Activated CD4-positive, CD25-positive, alpha-beta regulatory T cell treated with anti-CD3 and anti-CD28 coated beads, Interleukin-2, amount 50 U/mL, for 72 hours (primary cell): ENCODE measurements around the gene TTC21A.
A peak's percentile ranks its signal among the peaks of the same experiment; 100 is the strongest.

Experiments
- DNase-seq: peaks from one replicate; pipeline ENCODE4 v3.0.0; 2021

Gene TTC21A

DNA sequence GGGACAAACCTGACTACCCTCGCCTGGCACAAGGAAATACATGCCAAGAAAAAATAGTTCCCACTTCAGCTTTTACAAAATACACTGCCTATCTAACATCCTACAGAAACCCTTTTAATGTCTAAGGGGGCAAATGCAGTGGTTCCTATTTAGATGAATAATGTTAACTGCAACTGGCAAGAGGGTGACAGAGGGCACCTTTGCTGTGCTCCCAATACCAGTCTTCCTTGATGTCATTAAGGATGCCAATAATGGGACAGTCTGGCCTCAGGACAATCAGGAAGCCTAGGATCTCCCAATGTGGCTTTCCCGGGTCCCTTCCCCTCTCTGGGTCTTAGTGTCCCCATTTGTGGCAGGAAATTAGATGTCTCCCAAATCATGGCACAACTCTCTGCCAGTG, 32.0 kb downstream of the TTC21A start:
- DNase-seq, result no peak

DNA sequence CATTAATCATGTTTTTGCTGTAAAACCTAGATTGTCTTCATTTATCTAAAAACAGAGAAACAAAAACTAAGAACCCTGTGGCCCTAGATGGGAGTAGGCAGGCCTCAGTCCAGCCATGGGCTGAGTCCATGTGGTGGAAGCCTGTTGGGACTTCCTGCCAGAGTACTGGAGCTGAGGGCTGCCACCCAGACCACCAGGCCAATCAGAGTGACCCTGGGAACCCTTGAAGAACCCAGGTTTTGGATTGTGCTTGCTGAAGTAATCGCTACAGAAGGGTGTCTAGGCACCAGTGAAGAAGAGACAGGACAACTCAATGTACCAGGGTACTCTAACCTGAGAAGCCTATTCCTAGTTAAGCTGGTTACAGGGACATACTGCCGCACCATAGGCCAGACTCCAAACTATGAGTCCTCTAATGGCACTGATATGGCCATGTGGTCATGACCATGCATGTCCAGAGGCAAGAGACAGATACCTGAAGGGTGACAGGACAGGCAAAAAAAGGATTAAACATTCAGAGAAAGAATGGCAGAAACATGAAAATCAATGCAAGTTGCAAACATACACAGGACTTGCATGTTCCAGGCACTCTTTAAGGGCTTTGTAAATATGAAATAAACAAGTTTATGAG, 33.0 kb downstream of the TTC21A start:
- DNase-seq, result no peak

DNA sequence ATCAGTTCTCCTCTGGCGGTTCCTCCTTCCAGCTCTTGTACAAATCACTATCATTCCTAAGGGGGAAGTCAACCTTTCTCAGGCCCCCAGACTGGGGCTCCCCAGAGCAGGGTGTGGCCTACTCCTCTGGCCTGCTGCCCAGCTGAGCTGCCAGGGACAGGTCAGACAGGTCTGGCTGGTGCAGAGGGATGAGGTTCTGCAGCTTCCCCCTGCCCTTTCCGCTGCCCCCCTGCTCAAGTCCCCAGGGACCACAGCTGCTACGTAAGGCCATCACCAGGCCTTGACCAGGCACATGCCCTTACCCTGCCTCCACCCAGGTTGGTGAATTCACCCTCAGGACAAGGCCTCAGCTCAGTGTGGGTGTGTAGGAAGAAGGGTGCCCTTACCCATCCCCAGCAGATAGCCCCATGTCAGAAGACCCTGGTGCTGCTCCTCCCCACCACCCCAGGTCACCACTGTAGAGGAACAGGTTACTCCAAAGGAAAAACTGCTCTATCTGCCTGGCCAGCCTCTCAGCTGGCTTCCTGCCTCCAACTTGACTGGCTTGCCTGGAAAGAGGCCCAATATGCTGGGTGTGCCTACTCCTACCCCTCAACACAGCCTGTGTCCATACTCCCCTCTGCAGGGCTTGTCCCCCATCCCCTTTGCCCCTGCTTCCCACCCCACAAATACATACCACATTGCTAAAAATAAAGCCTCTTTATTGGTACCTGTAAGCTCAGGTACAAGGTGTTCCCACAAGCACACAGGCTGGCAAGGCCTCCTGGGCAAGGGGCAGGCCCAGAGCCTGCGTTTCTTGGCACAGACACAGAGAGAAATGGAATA, 33.9 kb downstream of the TTC21A start:
- no peak for DNase-seq

- no peak for DNase-seq
Observed at GRCh38 chr3:39142067-39142466, 34.6 kb downstream of the TTC21A start.

GRCh38 chr3:39143051-39143885, 35.8 kb downstream of the TTC21A start:
- DNase-seq, result no peak

- DNase-seq, result no peak
Observed at GRCh38 chr3:39144095-39144747, 36.7 kb downstream of the TTC21A start.

- DNase-seq, result no peak
Observed at GRCh38 chr3:39144748-39145380, 37.4 kb downstream of the TTC21A start.

DNA sequence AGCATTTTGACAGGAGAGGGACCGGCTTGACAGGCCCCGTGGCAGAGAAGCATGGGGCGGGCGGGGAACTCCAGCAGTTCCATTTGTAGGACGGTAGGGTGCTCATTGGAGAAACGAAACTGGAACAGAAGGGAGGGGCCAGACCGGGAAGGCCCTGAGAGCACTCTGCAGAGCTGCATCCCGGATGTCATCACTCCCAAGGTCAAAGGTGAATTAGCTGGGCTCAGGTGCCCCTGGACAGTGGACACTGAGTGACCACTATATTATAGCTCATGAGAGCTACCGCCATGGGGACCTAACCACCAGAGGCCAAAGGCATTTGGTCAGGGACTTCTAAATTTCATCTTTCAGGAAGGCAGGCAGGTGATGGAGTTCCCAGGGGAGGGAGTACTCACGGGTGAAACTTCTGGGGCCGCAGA, 38.6 kb downstream of the TTC21A start:
- DNase-seq, result no peak

GRCh38 chr3:39146611-39147591, 39.4 kb downstream of the TTC21A start:
- no peak for DNase-seq

- DNase-seq, result peak; percentile 32
Observed at GRCh38 chr3:39147711-39148434, 40.4 kb downstream of the TTC21A start.

DNA sequence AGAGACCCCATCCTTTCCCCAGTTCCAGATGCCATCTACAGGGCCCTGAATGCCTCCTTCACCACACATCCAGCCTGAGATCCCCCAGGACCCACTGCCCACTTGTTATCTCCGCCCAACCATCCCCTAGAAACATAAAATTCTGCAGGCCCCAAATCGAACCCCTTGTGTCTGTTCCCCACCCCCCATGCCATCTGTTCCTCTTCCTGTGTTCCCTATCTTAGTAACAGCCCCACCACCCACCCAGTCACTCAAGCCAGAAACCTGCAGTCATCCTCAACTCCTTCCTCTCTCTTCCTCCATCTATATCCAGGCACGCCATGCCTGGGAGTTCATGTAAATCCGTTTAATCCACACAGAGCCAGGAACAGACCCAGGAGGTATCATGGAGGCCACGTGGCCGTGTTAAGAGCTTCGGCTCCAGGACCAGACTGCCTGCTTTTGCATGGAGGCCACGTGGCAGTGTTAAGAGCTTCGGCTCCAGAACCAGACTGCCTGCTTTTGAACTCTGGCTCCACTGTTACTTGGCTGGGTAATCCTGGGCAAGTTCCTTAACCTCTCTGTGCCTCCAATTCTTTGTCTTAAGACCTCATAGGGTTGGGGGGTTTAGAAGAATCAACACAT, 41.1 kb downstream of the TTC21A start:
- peak; percentile 28 for DNase-seq

DNA sequence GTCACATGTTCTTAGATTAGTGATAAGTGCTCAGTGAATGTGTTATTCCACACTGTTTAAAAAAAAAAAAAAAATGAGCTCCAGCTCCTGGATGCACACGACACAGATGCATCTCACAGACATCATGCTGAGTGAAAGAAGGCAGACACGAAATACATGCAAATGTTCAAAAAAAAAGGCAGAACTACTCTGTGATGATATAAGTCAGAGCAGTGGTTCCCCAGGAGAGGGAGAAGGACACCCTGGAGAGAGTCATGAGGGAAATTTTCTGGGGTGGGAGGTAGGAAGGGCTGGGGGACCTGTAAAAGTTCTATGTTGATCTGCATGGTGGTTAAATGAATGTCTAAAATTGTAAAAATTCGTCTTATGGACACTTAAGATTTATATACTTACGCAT, 41.6 kb downstream of the TTC21A start:
- DNase-seq, result peak; percentile 2

- peak; percentile 17 for DNase-seq
Observed at GRCh38 chr3:39149498-39150147, 42.1 kb downstream of the TTC21A start.

DNA sequence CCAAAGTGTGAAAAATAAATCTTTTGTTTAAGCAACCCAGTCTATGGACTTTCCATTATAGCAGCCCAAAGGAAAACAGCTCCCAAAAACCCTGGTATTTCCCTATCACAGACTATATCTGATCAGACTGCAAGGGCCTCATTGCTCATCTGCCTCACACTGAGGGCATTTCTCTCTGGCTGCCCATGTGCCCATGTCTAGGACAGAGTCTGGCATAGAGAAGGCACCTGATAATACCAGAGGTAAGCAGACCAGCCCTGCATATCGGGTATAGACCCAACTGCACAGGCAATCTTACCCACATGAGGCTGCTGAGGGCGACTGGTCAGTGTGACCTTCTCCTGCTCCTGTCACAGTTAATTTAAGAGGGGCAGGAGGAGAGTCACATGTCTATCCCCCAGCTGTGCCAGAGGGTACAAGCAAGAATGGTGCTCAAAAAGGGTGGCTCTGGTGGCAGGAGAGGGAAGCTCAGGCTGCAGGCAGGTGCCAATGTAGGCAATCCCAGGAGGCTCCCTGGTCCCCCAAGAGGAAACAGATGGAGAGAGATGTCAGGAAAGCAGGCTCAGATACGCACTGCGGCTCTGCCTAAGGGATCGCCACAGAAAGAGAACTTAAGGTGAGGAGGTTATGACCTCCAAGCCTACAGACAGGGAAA, 42.8 kb downstream of the TTC21A start:
- peak; percentile 24 for DNase-seq

GRCh38 chr3:39150803-39151631, 43.5 kb downstream of the TTC21A start:
- DNase-seq, result peak; percentile 50

- DNase-seq, result no peak
Observed at GRCh38 chr3:39153977-39154279, 46.4 kb downstream of the TTC21A start.

DNA sequence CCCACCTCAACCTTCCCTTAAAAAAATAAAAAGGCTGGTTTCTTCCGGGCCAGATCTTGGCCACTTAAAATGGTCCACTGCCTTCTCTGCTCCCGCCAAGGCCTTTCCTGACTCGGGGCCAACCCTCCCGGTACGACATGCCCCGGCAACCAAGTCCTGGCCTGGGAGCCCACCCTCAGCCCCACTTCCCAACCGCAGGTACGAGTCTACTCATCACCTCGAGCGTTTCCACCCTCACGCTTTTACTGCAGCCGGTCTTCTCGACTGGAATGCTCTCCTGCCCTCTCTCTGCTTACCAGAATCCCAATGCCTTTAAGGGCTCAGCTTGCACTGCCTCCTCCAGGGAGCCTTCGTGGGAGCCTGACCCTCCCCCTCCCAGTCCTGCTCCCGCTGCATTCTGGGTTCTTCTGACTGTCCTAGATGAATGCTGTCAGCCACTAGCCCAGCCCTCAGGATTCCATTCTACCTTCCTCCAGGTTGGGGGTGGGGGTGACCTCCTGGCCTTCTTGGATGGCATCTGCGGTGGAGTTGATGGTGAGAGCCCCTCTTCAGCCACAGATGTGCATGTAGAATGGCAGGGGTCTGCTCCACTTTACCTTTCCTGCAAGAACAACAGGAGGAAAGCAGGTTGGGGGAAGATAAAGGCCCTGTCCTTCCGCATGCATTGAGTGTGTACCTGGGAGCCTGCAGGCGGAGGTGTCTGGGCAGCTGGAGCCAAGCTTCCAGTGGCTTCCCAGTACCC, 47.0 kb downstream of the TTC21A start:
- DNase-seq, result peak; percentile 31
